Stimulated activated CD4-positive, alpha-beta T cell treated with anti-CD3 and anti-CD28 coated beads, Interleukin-4, amount 100 ng/mL, for 24 hours (primary cell): ENCODE results near the gene ECPAS.
"Not testable (repeated sequence)": the region's sequence is repeated elsewhere in the genome, so short reads cannot be mapped to it uniquely, and the experiment has no call there.

Source experiments
- DNase-seq: peaks from one replicate; pipeline ENCODE4 v3.0.0-alpha.2; 2020

Gene ECPAS

GRCh38 chr9:111467778-111468367, 16.3 kb downstream of the ECPAS start:
- DNase-seq: no peak

DNA sequence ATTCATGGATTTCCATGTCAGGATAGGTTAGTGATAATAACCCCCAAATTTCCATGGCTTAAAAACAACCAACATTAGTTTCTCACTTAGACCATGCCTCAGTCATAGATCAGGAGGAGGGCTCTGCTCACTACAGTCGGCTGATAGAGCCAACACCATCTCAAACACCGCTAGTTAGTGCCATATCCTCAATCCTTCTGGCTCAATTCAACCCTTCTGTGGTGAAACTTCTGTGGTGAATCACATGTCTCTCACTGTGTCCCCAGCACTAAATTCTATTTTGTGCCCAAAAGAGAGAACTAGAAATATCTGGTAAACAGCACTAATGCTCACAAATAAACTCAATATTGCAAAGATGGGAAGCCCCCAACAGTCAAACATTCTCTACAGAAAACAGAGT, 21.1 kb downstream of the ECPAS start:
- DNase-seq: no peak

GRCh38 chr9:111458139-111459009, 25.8 kb downstream of the ECPAS start:
- DNase-seq: no peak

- DNase-seq: no peak
Observed at GRCh38 chr9:111456529-111456928, 27.7 kb downstream of the ECPAS start.

DNA sequence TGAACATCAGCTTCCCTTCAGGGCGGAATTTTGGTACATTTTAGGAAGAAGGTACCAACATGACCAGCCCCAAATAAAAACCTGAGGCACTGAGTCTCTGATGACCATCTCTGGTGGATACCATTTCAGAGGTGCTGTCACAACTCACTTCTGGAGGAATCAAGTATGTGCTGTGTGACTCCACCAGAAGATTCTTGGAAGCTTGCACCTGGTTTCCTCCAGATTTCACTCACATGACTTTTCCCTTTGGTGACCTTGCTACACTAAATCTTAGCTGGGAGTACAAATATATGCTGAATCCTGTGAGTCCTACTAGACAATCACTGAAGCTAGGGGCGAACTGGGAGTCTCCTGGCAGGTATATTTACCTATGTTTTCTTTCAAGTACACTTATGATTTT, 28.5 kb downstream of the ECPAS start:
- no peak for DNase-seq

DNA sequence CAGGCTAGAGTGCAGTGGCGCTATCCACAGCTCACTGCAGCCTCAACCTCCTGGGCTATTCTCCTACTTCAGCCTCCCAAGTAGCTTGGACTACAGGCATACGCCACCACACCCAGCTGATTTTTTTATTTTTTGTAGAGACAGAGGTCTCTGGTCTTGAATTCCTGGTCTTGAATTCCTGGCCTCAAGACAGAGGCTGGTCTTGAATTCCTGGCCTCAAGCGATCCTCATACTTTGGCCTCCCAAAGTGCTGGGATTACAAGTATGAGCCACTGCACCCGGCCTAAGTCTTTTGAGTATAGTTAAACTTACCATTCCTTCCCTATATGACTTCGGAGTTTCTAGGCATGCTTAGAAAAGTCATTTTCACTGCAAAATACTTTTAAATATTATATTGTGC, 29.4 kb downstream of the ECPAS start:
- DNase-seq: no peak

DNA sequence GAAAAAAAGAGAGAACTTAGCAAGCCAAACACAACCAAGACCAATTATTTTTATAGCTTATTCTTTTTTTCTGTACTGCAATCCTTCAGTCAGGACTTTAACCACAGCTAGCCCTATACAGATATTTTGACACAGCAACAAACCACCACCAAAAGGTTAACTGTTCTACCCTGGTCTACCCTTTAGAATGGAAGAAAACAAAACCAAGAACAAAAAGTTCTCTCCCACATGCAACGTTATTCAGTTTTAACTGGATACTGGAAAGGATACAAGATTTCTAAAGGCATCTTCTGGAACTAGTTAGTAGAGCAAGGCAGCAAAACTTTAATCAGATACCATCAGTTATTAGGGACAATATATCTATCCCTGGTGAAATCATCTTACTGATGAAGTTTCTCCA, 32.6 kb downstream of the ECPAS start:
- no peak for DNase-seq

DNA sequence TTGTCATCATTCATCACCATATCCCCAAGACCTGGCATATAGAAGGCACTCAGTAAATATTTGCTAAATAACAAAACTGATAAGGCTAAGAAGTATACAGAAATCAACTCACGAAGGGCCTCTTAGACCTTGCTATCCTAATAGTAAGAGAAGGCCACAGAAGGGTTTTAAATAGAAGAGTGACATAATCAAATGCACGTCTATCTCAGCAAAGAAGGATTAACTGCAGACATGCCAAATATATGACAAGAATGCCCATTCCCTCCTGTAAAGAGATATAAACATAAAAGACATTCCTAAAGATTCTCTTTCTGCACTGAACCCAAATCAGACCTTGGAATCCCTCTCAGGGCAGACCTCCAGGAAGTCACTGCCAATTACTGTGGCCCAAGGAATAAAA, 34.1 kb downstream of the ECPAS start:
- DNase-seq: no peak

GRCh38 chr9:111449705-111450104, 34.5 kb downstream of the ECPAS start:
- no peak for DNase-seq

DNA sequence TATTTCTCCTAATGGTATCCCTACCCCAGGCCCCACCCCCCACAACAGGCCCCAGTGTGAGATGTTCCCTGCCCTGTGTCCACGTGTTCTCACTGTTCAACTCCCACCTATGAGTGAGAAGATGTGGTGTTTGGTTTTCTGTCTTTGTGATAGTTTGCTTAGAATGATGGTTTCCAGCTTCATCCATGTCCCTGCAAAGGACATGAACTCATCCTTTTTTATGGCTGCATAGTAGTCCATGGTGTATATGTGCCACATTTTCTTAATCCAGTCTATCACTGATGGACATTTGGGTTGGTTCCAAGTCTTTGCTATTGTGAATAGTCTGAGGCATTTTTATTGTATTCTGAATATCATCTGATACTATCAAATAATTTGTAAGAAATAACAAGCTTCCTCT, 38.4 kb downstream of the ECPAS start:
- not testable (repeated sequence) for DNase-seq

DNA sequence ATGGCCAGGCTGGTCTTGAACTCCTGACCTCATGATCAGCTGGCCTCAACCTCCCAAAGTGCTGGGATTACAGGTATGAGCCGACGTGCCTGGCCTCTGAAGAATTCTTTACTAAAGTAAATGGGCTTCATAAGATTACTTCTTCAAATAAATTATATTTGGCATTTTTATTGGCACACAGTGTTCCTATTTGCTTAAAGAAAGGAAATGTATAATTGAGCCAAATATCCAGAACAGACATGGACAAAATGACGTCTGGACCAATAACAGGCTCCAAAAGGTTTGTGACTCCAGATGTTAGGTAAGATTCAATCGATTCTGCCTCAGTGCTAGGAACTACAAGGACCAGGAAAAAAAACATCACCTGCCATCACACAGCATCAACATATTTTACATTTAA, 40.7 kb downstream of the ECPAS start:
- no peak for DNase-seq

DNA sequence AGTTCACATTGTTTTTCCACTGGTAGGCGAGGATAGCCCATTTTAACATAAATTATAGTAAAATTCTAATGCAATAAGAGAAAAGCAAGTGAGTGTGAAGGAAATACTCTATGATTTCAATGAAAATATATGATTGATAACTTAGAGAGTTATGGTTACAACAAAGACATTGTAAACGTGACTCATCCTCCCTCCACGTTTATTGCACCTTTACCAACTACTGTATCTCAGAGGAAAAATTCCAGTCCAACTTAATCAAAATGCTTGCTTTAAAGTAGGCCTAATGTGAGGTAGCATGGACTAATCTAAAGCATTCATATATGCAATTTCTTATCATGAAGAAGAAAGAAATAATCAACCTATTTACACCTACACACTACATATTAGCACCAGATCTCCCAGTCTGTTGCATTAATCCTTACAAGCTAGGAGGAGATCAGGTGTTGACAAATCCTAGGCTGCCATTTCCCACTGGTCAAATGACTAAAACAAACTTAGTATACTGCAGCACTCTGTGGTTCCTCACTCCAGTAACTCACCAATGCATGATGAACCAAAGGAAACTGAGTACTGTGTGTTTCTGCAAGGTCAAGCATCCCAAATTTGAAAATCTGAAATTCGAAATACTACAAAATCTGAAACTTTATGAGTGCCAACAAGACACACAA, 41.7 kb downstream of the ECPAS start:
- no peak for DNase-seq

DNA sequence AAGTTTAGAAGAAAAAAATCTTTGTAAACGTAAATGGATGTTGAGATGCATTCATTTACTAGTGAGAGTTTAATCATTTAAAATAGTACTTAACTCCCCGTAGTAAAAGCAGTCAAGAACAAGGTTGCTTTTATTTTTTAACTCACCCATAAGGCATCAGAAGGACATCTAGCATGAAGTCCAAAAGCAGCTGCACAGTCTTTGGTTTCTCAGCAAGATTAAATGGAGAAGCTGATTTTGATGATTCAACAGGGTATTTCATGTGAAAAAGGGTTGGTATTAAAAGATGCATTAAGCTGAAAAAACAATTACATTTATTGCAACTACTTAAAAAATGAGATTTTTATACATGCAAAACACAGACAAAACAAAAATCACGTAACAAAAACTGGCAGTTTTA, 44.0 kb downstream of the ECPAS start:
- DNase-seq: no peak

GRCh38 chr9:111438541-111439235, 45.5 kb downstream of the ECPAS start:
- no peak for DNase-seq

- DNase-seq: no peak
Observed at GRCh38 chr9:111436571-111436970, 47.6 kb downstream of the ECPAS start.

- DNase-seq: no peak
Observed at GRCh38 chr9:111433082-111433481, 51.1 kb downstream of the ECPAS start.

DNA sequence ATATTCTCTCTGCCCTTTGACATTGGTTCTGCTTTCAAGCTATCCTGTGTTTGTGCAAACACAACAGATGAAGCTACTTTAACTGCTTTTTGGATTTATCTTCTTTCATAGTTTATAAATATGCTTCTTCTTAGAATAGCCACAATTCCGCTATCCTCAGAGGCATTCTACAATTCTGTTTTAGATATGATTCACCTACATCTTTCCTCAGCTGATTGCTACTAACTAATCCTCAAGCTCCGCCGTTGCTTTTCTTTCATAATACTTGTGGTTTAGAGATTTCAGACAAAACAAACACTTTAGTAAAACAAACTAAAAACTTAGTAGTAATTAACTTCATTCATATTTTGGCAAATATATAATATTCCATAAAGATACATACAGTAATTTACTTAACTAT, 52.5 kb downstream of the ECPAS start:
- no peak for DNase-seq

- DNase-seq: no peak
Observed at GRCh38 chr9:111429175-111429574, 55.0 kb downstream of the ECPAS start.

DNA sequence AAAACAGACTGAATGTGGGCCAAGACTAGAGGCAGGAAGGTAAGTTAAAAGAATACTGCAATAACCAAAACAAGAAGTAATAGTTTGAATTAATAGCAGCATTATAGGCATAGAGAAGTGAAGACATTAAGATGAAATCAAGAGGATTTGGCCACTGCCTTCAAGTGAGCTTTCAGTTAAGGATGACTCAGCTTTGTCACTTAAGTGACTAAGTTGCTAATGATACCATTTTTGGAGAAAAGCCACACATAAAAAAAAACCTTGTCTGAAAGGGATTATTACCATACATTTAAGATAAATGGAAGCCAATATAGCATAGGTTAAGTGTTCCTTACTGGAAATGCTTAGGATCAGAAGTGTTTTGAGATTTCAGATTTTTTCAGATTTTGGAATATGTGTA, 57.0 kb downstream of the ECPAS start:
- DNase-seq: no peak

- no peak for DNase-seq
Observed at GRCh38 chr9:111423389-111423788, 60.8 kb downstream of the ECPAS start.

- DNase-seq: no peak
Observed at GRCh38 chr9:111414406-111414805, 69.8 kb downstream of the ECPAS start.

DNA sequence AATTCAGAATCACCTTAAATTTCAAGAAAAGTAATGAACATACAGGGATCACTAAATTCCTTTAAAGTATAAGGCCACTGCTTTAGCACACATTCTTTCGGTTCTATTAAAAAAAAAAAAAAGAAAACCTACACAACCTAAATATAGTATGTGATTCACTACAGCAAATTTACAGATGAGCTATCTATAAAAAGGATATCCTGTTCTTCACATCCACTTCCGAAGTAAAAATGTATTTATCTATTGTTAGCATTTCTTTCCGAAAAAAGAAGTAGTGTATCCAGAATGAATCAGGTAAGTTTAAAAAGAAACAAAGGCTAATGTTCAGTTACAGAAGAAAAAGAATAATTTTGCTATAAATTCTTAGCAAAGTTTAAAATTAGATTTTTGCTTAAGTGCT, 70.2 kb downstream of the ECPAS start:
- no peak for DNase-seq

DNA sequence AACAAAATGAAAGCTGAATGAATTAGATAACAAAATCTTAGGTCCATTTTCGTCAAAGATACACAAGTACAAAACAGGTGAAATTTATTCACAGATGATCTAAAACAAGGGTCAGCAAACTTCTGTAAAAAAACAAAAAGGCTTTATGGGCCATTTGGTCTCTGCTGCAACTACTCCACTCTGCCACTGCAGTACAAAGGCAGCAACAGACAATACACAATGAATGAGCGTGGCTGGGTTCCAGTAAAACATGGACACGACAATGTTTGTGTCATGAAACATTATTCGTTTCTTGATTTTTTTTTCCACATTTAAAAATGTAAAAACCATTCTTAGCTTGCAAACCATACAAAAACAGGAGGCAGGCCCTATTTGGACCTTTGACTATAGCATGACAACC, 71.9 kb downstream of the ECPAS start:
- DNase-seq: no peak

DNA sequence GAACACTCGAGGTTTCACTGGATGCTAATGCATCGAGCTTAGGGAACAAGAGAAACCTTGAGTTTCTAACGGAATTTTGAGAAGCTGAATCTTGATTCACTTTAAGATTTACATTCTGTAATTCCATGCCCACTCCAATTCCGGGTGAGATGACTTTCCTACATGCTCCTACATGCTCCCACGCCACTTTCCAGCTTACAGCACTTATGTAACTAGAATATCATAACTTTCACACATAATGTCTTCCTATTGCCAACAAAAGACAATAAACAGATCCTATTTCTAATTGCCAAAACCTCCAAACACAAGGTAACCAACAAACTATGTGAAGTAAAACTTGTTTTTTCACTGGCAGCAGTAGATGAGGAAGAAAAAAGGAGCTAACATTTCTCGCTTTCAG, 72.9 kb downstream of the ECPAS start:
- no peak for DNase-seq
